Measurements from ENCODE around the gene BRF1.

Gene BRF1

DNA sequence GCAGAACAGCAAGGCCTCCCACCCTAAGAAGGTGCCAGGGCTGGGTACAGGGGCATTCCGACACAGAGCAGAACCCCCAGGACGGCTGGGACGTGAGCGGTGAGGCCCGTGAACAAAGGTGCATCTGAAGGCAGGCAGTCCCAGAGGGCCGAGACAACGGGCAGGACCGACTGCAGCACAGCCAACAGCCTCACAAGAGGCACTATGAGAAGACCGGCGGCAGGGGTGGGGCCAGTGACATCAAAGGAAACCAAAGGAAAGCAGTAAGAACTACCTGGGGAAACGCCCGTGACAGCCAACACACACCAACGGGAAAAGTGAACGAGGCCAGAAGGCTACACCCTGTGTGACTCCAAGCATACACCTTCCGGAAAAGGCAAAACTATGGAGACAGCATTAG, 43.3 kb downstream of the BRF1 start:
- DNase-seq, result no peak

DNA sequence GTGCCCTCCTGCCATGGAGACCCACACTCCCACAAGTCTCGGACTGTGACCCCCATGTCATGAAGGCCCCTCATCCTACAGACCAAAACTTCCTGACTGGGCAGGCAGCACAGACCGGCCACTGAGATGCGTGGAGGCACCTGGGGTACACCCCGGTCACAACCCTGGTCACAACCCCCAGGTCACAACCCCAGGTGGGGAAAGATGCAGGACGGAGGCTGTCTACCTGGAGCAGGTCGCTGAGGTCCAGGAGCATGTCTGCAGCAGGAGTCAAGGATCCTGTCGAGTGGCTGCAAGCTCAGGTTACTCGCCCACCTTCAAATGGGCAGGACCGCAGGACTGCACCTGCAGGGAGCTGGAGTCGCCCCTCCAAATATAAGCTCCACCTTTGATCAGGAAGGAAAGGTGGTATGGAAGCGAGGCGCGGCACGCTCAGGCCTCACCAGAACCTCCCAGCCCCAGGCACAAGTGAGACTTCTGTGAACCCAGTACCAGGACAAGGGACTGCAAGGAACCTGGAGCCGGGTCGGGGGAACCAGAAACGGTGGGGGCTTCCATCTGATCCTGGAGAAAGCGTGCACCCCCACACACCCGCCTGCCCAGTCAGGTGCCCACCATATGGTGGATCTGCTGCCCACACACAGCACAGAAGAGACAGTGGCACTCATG, 44.4 kb downstream of the BRF1 start:
- no peak for DNase-seq

DNA sequence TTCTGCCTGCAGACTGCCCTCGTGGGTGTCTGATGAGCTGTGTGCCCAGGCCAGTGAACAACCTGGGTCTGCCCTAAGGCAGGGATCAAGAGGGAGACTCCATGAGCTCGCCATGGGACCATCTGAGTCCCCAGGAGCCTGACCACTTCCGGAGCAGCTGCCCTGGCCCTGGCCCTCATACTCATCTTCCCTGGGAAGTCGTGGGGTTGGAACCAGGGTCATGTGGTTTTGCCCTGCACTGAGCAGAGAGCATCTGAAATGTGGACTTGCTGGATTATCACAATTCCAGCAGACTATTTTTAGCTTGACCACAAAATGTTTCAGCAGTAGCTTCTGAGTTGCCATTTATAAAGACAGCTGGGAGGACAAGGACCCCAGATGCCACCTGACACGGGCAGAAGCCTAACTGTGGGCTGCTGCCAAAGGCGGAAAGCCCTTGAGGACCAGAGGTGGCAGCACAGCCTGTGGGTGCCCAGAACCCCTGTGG, 45.7 kb downstream of the BRF1 start:
- no peak for DNase-seq

DNA sequence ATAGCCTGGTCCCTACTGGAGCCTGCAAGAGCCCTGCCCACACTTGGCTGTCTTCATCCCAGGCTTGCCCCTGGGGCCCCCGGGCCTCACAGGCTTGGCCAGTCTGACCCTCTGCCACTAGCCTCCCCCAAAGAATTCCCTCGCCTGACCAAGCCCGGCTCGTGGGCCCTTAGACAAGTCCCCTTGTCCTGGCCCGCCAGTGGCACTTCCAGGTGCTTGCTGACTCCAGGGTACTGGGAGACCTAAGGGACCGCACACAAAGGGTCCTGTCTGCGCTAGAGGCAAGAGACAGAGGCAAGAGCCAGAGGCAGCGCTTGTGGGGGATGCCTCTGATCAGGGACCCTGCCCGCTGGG, 47.5 kb downstream of the BRF1 start:
- no peak for DNase-seq

DNA sequence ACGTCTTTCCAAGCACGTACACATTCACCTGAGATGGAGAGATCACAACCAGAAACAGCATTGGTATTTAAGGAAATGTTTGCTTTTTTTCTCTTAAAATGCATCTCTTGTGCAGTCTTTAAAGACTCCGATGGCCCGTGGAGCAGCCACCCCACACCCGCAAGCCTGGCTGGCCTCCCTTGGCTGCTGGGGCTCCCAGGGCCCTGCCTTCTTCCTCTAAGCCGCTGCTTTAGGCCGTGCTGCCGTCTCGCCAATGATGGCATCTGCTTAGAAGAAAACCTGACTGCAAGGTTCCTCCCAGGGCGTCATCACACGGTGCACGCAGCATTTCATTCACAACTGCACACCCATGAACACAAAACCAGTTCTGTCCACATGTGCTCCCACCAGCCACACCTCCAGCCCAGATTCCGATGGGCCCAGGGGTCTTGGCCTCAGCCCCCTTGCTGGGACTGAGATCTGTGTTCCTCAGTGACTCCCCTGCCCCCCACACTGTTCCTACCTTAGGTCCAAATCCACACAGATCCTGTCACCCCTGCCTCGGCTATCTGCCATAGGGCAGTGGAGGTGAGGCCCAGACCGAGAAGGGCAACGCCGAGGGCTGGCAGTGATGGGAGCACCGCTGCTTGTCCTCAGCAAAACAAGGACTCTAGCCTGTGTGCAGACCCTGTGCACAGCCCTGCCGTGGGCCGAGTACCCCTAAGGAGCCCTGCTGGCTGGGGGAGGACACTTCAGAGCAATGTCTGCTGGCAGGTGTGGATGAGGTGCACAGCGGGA, 48.1 kb downstream of the BRF1 start:
- no peak for DNase-seq

DNA sequence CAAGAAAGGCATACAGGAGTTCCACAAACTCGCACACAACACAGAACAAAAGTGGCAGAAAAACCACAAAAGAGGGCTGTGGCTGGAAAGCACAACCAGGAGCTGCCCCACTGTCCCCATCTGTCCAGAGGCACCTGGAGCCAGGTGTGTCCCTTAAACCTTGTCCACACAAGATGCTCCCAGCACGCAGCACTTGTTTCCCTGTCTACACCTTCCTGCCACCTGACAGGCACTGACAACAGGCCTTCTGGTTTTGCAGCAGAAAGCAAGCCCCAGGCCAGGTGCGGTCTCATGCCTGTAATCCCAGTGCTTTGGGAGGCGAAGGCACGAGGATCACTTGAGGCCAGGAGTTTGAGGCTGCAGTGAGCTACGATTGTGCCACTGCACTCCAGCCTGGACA, 48.9 kb downstream of the BRF1 start:
- no peak for DNase-seq

DNA sequence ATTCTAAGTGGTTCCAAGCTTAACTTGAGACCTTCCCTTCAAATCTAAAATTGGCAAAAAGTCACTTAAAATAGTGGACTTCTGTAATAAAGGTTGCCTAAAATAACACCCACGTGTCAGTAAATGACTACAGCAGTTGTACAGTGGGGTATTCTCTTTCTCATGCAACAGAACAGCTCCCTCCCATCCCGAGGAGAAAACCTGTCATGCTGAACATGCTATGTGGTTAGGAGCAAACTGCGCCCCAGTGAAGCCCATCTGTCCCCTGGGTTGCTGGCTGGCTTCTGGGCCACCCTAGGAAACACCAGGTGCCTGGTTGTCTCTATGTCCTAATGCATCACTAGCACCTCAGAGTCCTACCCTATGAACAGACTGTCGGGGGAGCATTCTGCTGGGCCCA, 49.8 kb downstream of the BRF1 start:
- no peak for DNase-seq

DNA sequence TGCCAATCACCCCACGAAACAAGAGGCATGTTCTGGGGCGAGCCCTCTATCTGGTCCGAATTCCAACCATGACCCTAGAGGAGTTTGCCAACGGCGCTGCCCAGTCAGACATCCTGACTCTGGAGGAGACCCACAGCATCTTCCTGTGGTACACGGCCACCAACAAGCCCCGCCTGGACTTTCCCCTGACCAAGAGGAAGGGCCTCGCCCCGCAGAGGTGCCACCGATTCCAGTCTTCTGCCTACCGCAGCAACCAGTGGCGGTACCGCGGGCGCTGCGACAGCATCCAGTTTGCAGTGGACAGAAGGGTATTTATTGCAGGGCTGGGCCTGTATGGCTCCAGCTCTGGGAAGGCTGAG, 50.8 kb downstream of the BRF1 start:
- no peak for DNase-seq

DNA sequence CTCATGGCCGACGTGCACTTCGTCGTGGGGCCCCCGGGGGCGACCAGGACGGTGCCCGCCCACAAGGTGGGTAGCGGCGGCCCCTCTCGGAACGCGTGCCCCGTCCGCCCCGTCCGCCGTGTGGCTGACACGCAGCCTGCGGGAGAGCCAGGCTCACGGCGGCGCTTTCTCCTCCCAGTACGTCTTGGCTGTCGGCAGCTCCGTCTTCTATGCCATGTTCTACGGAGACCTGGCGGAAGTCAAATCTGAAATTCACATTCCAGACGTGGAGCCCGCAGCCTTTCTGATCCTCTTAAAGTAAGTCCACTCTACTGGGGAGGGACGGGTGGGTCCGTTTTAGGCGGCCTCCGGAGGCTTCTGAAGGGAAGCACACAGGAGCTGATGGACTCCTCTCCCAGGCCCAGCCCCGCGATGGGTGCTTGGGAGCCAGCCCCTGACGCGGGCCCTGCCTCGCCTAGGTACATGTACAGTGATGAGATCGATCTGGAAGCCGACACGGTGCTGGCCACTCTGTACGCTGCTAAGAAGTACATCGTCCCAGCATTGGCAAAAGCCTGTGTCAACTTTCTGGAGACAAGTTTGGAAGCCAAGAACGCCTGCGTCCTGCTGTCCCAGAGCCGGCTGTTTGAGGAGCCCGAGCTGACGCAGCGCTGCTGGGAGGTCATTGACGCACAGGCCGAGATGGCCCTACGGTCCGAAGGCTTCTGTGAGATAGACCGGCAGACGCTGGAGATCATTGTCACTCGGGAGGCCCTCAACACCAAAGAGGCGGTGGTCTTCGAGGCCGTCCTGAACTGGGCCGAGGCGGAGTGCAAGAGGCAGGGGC, 51.4 kb downstream of the BRF1 start:
- no peak for DNase-seq

DNA sequence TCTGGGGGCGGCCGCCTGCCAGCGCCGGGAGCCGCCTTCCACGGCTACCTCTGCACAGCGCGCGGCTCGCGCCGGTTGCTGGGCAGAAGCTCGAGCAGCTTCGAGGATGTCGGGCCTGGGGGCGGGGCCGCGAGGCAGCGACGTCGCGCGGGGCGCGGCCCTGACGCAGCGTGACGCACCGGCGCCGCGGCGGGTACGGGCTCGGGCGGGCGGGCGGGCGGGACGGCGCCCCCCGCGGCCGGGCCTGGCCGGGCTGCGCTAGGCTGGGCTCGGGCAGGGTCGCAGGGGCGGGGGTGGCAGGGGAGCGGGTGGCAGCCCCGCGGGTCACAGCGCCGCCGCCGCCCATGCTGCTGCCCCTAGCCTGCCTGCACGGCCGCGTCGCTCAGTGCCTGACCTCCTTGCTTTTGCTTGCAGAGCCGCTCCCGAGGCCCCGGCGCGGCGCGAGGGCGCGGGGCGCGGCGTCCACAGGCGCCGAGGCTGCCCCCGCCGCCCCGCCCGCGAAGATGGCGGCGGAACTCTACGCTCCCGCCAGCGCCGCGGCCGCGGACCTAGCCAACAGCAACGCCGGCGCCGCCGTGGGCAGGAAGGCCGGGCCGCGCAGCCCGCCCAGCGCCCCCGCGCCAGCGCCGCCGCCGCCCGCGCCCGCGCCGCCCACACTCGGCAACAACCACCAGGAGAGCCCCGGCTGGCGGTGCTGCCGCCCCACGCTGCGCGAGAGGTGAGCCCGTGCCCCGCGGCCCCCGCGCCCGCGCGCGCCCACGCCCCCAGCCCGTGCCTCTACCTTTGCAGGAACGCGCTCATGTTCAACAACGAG, 52.2 kb downstream of the BRF1 start, which contains the start of gene BTBD6:
Gene BTBD6 (plus strand): TSS at position 166 of the 814 bp plus-strand sequence. CDS start 179 bp downstream, at position 345.
- peak; percentile 60 to 86 (median 74) for DNase-seq

DNA sequence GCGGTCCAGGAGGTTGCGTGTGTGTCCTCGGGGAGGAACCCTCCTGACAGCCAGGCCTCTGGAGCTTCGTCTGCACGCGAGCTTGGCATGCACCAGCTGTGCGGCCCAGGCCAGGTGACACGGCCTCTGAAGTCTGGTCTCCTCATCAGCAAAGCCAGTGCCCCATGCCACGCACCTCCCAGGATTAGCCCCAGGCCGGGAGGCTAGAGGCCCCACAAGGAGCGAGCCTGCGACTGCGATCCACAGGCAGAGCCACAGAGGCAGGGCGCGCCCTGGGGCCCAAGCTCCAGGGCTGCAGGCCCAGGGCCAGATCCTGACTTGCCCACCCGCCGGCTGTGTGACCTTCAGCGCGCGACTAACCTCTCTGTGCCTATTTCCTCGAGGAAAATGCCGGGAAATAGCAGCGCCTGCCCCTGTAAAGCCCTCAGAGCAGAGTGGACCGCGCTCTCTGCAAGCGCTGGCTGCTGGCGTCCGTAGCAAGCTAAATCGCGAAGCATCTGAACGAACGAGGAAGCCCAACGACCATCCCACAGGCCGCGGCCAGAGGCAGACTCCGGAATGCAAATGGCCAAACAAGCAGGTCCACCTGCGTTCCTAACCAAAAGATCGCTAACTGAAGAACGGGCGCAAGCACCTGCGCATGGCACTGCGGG, 53.0 kb downstream of the BRF1 start:
- no peak for DNase-seq

DNA sequence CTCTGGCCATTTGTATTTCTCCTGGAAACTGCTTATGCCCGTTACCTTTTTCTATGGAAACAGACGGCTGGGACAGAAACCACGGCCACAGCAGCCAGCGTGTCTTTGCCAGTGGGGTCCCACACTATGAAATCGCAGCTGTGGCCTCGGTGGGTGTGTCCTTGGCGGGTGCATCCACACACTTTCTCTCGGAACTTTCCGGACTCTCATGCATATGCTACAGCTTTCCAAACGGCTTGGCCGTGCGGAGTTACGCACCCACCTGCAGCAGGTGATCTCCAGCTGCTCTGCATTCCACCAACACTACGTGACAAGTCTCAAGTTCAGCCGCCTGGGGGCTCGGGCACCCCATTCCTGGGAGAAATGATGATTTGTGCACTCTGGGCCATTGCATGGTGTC, 53.8 kb downstream of the BRF1 start:
- DNase-seq, result no peak

DNA sequence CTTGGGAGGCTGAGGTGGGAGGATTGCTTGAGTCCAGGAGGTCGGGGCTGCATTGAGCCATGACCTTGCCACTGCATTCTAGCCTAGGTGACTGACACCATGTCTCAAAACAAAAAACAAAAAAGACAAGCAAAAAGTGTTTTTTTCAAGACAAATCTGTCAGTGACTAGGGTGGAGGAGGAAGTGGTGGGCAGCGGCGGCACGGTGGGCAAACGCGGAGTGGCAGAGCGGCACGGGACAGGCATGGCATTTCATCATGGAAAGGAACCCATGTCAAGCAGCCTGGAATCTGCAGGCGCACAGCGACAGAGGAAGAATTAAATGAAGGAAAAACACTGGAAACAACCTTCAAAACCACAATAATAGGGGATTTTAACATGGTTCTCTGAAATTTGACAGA, 56.5 kb downstream of the BRF1 start:
- DNase-seq, result no peak

DNA sequence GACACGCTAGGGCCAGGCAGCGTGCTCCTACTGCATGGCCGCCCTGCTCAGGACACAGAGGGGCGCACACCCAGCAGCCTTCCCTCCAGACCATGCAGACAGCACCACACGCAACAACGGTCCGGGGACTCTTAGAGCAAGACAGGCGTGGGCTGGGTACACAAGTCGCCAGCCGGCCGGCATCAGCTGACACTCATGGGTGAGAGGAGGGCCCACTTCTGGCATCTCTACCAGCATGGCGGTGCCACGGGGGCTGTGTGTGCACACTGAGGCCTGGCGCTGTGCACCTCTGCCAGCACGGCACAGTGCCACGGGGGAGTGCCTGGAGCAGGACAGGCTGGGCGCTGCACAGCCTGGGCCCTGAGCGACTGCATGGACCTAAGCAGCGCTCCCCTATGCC, 59.2 kb downstream of the BRF1 start:
- no peak for DNase-seq

DNA sequence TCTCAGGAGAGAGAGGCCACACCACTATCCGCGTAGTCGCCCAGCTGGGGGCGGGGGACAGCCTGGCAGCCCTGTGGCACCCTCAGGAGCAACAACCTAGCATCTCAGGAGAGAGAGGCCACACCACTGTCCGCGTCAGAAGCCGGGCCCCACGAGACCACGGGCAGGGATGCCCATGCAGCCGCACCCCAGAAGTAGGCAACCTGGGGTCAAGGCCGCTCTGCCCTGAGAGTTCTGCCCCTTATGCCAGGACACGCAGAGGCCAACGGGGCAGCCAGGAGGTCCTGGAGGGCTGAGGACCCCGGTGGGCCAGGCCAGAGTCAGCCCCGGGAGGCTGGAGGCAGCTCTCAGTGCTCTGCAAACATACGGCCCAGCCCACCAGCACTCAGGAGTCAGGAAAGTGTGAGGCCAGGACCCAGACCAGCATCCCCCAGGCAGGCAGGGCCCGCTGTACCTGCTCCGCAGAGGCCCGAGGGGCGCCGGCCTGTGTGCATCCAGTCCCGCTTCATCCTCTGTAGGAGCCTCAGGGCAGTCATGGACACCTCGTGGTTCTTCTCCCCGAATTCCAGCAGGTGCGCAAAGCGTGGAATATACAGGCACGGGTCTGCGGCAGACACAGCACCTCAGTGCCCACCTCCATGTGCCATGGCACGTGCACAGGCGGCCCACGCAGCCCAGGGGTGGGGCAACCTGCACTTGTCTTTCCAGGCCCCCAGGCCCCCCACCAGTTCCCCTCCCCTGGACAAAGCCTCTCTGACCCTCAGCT, 59.8 kb downstream of the BRF1 start:
- DNase-seq, result no peak

DNA sequence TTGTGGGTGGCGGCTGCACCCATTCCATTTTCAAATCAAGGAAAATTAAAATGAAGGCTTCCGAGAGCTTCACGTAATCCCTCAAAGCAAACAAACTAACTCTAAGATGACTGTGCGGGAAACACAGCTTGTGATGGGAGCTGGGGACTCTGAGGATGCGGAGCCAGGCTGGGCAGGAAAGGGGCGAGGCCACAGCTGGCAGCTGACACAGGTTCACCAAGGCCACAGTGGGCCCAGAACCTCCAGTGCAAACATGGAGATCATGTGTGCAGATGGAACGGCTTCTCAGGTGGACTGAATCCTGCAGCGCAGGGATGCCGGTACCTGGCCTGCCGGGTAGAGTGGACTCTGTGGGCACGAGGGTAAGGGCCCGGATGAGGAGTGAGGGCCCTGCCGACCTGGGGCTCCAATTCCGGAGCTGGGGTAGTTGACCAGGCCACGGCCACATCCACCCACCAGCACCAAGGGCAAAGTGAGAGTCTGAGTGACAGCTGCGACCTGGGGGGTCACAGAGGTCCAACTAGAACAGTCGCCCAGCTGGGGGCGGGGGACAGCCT, 71.6 kb downstream of the BRF1 start:
- no peak for DNase-seq

DNA sequence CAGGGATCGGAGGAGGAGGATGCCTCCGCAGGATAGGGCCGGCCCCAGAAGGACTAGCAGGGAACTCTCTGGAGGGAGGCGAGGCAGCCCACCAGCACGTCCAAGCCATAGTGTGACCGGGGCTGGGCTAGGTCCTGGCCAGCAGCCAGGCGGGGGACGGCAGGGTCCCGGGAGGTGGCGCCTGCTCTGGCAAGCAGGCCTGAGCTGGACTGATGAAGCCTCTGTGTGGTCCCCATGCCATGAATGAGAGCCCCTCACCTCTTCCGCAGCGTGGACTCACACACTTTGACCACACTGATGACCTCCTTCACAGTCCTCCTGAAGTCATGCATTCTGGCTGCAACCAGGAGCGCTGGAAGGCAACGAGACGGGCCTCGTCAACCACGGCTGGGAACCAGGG, 72.2 kb downstream of the BRF1 start:
- DNase-seq, result no peak

DNA sequence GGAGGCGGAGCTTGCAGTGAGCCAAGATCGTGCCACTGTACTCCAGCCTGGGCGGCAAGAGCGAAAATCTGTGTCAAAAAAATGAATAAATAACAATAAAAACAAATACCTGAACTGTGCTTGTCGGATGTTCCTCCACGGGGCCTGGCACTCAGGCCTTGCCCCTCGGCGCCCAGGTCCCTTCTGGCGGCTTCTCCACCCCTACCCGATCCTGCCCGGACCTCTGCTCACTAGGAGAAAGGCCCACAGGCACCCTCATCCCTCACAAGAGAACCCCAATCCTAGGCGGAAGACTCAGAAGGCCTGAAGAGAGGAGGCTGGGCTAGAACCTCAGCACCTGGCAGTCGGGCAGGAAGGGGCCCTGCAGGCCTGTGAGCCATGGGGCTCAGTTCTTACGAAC, 73.5 kb downstream of the BRF1 start:
- no peak for DNase-seq

DNA sequence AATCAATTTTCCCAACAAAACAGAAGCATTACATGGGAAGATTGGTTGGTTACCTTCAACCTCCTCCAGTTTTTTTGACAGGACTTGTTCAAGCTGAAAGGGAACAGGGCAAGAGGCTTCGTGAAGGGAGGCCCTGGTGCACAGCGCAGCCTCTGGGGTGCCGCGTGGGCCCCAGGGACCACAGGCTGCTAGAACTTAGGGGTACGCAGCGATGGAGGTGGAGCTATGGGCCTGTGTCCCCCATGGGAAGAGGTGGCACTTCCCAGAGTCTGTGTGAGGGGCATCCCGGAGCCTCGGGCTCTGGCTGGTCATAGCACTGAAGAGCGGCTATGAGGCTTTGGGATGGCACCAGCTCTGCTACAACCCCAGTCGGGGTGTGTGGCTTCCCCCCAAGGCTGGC, 74.6 kb downstream of the BRF1 start:
- DNase-seq, result no peak

DNA sequence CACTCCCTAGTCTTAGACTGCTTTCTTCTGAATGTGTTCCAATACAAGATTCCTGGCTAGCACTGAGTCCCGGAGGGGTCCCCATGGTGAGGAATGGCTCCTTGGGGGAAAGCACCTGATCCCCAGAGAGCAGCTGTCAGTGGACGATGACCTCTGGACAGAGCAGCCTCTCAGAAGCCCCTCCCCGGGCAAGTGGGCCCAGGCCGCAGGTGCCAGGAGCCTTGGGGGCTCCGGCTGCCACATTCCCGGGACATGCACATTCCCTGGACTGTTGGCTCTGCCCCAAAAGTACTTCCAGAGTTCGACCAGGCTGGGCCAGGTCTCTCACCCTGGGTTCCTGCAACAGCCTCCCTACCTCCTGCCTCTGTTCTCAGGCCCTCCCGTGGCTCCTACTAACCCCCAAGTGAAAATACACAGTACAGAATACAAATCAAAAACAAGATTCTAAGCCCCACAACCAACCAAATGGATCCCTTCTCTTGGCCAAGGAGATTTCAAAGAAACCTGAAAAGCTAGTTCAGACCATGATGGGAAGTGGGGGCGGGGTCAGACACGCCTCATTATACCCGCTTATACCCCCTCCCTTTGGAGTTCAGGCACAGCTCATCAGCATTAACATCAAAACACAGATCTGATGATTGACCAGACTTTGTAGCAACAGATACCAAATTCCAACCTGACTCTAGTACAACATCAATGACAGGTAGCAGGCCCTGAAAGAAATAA, 75.8 kb downstream of the BRF1 start:
- DNase-seq, result no peak
